MV-4-11 (cell line): ENCODE data around the gene OLFM1.
"Not testable (repeated sequence)": the region's sequence is repeated elsewhere in the genome, so short reads cannot be mapped to it uniquely, and the experiment has no call there.

ENCODE experiments used
- DNase-seq: peaks from one replicate; lab custom pipeline; 2025; lab: John Stamatoyannopoulos, UW

OLFM1 gene

DNA sequence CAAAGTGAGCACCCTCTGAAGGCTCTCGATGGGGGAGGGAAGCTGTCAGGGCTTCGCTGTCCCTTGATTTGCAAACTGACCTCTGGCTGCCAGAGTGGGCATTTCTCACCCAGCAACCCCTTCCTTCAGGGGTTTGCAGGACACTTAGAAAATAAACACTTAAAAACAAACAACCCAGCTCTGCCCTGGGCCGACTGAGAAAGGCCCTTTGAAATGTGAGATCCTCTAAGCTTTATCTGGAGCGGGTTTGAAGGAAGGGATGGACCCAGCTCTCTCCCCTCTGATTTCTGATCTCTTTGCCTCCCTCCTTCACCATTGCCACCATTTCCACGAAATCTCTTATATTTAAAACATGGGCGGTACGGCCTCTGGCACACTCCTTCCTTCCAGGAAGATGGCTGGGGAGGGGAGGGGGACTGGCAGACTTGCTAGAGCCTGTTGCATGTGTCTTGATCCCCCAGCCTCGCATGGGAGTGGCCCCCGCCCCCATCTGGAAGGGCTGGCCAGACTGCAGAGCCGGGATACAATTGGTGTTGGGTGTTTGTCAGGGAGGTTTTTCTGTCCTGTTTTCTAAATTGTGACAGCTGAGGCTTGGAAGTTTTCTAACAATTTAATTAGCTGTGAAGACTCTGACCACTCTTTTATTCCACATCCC lies 20.2 kb downstream of the OLFM1 start:
- DNase-seq: no peak

DNA sequence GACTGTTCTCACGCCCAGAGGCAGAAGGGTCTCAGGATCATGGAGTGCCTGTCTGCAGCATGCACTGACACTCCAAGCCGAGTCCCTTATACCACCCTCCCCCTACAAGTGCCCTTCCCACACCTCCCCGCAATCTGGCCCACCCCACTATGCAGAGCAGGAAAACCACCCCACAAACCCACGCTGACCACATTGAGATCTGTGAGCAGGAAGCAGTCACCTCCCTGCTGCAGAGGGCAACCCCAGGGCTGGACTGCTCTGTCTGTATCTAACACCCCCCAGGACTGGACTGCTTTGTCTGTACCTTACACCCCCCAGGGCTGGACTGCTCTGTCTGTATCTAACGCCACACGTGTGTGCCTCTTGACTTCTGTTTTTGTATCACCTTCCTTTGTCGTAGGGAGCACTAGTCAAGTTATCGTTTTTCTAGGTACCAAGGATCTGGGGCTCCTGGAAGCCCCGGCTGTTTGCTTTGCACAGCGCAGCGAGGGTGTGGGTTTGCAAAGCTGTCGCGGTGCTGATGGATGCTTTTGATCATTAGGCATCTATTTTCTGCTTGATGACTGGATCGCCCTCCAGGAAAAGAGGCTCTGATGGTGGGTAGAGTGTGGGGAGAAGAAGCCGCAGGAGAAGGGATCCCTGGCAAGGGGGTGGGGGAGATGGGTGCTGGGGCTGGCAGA lies 21.5 kb downstream of the OLFM1 start:
- no peak for DNase-seq

DNA sequence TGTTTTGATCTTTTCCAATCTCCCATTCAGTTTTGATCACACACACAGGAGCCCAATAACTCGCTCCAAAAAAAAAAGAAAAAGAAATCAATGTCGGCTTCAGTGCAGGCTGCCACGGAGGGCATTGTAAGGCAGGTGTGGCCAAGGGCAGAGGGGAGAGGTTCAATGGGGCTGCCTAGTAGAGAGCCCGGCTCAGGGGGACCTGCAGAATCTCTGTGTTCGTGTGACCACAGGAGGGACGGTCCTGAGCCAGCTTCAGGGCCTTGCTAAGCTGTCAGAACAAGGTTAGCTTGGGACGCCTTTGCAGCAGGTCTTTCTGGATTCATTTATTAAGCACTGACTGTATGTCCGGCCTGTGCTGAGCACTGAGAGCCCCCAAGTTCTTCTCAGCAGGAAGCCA lies 22.2 kb downstream of the OLFM1 start:
- DNase-seq: no peak

DNA sequence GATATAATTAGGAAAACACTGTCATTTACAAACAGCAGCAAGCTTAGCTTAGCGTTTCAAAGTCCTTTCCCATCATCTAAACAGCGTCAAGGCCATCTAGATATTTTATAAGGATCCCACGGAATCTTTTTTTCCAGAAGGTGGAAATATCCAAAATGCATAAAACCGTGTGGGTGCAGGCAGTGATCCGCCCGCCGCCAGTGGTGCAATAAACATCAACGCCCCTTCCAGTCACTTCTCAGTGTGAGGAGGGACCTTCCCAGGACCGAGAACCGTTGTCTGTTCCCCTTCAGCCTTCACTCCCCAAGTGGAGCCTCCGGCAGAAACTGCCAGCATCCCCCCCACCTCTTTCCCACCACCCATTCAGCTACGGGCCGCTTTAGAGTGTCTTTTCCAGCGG lies 22.9 kb downstream of the OLFM1 start:
- DNase-seq: no peak

DNA sequence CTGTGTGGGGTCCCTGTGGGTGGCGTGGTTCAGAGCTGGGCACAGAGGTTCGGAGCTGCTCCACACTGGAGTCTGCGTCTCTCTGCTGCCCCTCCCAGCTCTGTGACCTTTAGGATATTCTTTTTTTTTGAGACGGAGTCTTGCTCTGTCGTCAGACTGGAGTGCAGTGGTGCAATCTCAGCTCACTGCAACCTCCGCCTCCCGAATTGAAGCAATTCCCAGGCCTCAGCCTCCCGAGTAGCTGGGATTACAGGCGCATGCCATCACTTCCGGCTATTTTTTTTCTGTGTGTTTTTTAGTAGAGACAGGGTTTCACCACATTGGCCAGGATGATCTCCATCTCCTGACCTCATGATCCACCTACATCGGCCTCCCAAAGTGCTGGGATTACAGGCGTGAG lies 24.1 kb downstream of the OLFM1 start:
- not testable (repeated sequence) for DNase-seq

DNA sequence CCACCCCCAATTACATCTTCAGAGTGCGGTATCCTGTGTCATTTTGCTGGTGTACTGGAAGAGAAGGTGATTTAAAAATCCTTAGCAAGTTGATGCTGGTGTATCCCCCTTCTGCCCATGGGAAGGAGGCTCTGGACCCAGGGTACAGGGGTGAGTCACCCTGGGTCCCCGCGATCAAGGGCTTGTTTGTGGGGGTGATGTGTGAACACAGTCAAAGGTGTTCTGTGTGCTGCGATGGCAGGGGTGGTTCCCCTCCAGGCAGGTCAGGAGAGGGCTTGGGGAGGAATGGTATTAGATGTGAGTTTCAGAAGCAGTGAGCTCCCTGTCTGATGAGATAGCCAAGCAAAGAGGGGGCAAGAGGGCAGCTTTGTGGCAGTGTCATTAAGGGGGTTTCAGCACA lies 28.9 kb downstream of the OLFM1 start:
- no peak for DNase-seq

DNA sequence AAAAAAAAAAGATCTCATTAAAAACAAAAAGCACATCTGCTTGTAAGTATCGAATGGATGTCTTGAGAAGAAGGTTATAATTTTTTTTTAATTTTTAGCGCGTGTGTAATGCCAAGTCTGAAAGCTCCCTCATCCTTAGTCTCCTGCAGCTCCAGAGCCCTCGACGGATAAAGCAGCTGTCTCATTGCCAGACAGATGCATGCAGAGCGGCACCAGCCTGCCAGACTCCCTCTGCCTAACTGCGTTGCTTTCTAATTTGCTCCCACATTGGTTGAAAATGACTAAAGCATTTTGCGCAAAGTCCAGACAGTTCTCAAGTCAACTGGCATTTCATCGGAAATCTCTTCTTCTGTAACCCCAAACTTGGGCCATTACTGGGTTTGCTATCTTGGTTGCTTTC lies 29.4 kb downstream of the OLFM1 start:
- DNase-seq: no peak

DNA sequence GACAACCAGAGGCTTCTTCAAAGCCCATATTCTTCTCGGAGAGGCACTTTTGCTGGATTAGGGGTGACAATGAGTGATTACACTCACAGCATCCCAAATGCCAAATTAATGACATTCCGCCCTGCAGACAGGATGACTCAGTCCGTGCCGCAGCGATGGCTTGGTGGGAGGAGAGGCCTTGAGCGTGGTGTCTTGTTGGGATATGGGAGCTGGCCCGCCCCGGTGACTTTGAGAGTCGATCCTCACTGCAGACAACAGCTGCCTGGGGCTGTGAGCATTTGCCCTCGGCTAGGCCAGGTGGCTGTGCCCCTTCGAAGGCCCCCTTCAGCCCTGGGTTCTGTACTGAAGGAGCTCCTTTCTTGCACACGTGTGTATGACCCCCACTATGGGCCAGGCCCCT lies 29.8 kb downstream of the OLFM1 start:
- no peak for DNase-seq

DNA sequence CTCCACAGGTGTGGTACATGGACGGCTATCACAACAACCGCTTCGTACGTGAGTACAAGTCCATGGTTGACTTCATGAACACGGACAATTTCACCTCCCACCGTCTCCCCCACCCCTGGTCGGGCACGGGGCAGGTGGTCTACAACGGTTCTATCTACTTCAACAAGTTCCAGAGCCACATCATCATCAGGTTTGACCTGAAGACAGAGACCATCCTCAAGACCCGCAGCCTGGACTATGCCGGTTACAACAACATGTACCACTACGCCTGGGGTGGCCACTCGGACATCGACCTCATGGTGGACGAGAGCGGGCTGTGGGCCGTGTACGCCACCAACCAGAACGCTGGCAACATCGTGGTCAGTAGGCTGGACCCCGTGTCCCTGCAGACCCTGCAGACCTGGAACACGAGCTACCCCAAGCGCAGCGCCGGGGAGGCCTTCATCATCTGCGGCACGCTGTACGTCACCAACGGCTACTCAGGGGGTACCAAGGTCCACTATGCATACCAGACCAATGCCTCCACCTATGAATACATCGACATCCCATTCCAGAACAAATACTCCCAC lies 32.1 kb downstream of the OLFM1 start:
- no peak for DNase-seq

DNA sequence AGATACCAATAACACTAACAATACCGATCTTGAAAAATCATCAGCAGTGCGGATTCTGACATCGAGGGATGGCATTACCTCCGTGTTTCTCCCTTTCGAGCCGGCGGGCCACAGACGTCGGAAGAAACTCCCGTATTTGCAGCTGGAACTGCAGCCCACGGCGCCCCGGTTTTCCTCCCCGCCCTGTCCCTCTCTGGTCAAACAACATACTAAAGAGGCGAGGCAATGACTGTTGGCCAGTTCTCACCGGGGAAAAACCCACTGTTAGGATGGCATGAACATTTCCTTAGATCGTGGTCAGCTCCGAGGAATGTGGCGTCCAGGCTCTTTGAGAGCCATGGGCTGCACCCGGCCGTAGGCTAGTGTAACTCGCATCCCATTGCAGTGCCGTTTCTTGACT lies 32.8 kb downstream of the OLFM1 start:
- DNase-seq: no peak

DNA sequence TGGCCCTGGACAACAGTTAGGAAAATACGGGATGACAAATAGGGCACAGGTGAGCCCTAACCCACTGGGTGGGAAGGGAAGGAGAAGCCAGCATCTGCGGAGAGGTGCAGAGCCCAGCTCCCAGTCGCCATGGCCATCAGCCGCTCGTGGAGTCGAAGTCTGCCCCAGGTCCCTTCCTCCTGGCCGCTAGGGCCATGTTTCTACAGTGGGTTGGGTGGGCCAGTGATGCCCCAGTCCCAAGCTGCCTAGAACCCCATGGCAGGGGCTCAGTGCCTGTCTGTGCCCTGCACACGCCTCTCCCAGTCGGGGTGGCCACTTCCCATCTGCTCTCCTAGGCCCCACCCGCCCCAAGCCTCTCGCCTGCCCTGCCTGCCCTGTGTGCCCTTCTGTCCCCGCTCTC lies 34.8 kb downstream of the OLFM1 start:
- DNase-seq: no peak

DNA sequence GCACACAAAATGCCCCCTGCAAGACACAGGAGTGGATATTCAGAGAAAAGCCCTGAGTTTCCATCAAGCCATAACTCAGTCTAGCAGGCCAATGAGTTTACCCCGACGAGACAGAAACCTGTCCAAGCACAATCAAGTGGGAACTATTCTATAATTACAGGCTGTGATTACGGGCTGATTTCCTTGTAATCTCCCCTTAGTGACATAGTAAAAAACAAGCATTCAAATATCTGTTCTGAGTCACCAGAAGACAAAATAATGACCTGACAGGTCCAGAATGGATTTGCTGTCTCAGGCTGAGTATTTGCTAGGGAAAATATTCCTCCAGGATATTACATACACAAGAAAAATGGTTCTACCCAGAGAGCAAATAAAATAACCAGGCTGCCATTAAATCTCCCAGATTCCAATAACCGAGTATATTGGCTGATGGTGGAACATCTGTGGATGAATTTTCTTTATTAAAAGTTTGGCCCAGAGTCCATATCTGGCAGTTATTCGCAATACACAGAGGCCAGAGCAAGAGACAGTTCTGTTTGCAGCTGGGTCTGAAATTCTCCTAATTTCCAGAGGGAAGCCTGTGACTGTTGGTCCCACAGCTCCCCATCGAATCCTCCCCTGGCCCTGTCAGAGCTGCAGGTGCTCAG lies 35.8 kb downstream of the OLFM1 start:
- DNase-seq: no peak

DNA sequence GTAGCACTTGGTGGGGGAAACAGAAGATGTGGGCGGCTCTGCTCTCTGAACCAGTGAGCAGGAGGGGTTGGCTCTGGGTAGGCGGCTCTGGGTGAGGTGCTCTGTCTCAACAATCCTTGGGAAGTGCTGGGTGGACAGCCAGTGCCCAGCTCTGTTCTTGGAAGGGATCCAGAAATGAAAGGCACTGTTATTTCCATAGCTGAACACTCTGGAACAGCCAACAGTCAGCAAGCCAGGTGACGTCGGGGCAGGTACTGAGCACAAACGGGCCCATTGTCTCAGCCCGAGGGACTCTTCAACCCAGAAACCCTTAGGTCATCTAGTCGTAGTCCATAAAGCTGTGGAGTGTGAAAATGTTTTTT lies 36.3 kb downstream of the OLFM1 start:
- DNase-seq: no peak

DNA sequence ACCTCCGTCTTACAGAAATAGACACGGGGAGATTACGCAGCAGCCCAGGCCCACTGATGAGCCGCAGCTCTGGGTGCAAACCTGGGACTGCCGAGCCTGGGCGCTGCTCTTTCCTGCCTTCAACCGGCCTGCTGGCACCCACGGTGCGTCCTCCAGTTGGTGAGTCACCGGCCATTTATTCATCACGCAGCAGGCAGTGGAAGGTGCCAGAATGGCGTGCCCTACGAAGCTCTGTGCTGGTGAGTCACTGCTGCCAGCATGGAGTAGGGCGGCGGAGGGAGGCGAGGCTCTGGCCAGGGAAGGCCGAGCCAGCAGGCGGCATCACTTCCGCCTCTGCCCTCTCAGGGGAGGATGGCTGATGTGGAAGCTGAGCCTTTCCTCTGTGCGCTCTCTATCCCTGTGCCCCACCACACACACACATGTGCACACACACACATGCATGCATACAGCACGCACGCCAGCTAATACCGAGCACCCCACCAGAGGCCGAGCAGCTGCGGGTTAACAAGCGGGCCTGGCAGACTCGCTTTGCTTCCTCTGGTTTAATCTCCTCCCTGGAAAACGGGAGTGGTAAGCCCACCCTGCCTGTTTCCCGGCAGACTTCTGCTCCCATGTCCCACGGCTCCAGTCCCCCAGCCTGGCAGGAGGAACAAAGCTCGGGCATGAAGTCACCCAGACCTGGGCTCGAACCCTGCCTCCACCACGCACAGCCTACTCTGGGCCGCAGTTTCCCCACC lies 39.2 kb downstream of the OLFM1 start:
- DNase-seq: no peak

DNA sequence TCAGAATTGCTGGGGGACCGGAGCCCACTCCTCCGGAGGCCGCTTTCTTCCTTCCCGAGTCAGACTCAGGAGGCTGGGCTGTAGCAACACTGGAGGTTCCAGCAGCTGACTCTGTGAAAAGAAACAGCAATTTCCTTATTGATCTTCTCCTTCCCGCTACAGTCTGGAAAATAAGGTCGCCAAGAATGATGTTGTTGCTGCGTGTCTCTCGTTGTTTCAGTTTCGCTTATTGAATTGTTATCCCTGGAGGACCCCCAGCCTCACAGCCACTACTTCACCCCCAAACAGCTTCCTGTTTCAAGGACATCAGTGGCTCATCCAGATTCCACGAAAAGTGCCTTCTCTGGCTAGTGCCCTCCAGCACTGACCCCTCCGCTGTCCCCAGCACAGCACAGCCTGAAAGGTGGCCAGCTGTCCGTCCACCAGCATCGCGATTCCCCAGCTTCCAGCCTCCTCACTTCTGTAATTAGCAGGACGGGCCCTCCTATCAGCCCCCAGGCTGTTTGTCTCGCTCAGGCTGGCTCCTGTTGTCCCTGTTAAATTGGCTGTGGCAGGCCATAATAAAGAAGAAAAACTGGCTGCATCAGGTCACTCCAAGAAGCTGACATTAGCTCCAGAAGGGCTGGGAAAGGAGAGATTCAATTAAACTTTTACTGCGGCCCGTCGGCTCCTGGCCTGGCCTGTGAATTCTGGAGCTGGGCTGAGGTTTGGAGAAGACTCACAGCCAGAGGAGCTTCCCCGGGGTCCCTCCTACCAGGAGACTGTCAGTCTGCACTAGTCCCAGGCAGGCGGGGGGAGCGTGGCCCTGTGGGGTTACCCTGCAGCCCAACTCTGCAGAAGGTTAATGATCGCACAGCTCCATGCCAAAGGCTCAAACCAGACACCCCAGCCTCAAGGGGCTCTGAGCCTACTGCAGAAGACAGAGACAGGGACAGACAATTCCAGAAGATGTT lies 40.5 kb downstream of the OLFM1 start:
- no peak for DNase-seq

DNA sequence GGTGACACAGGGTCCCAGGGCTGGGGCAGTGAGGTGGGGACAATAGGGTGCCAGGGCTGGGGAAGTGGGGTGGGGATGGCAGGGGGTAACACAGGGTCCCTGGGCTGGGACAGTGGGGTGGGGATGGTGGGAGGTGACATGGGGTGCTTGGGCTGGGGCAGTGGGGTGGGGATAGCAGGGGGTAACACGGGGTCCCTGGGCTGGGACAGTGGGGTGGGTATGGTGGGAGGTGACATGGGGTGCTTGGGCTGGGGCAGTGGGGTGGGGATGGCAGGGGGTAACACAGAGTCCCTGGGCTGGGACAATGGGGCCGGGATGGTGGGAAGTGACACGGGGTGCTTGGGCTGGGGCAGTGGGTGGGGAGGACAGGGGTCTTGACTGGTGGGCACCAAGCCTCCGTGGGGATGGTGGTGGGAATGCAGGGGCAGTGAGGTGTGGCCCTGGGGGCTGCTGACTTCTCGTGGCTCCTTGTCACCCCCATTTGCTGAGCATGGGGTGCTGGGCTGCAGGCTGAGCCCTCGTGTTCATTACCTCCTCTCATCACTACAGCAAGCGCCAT lies 41.7 kb downstream of the OLFM1 start:
- no peak for DNase-seq

DNA sequence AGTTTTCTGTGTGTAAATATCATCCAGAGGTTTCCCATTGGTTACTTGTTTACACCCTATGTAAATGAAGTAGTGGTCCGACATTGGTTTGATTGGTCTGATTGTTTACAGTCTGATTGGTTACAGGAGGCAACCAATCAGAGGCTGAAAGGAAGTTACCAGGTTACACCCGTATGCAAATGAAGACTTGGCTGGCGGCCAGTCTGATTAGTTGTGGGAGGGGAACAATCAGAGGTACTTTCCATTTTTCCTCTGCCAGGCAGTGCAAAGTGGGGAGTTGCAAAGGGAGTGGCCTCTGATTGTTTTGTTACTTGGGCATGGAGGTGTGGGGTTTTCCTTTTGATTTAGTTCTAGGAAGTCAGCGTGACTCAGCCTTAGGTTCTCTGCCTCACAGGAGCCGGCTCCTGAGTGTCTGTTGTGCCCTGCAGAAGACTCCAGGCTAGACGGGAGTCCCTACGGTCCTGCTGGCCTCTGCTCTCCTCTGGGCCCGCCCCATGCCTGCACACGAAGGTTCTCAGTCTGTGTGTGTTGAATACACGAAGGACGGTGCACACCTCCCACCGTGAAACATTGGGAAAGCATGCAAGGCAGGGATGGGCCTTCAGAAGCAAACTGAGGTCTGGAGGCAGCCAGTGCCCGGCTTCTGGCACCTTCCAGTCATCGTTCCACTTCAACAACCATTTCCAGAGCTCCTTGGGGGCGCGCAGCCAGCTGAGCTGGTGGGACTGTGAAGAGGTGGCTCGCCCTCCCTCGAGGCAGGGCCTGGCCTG lies 42.9 kb downstream of the OLFM1 start:
- no peak for DNase-seq

DNA sequence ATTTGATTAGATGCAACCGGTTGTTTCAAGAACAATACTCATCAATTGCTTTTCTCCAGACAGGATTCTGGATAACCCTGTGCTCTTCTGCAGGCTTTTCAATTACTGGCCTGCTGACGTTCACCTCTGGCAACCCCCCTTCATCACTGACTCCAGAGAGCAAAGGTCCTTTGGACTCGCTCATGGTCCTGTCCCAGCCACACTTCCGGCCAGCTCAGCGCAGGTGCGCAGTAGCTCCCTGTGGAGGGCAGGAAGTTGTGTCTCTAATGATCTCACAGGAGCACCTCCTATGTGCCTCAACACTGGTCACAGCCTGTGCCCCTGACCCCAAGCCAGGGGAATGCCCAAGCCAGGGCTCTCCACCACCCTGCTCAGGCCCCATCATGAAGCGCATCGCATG lies 44.0 kb downstream of the OLFM1 start:
- DNase-seq: no peak

DNA sequence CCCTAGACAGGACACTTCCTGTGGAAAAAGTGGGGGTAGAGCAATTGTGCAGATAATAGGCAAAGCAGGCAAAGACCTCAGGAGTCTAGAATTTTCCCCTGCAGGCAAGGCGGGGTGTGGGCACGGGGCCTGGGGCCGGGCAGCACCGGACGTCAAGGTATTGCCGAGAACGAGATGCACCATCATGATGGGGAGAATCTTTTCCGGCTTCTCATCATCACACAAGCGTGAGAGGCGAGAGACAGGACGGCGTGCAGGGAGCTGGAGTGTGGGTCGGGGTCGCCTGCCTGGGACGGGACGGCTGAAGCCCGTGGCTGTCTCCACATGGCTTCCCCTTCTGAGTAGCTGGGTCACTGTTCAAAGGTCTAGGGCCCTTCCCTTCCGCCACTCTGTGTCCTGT lies 44.5 kb downstream of the OLFM1 start:
- DNase-seq: no peak

DNA sequence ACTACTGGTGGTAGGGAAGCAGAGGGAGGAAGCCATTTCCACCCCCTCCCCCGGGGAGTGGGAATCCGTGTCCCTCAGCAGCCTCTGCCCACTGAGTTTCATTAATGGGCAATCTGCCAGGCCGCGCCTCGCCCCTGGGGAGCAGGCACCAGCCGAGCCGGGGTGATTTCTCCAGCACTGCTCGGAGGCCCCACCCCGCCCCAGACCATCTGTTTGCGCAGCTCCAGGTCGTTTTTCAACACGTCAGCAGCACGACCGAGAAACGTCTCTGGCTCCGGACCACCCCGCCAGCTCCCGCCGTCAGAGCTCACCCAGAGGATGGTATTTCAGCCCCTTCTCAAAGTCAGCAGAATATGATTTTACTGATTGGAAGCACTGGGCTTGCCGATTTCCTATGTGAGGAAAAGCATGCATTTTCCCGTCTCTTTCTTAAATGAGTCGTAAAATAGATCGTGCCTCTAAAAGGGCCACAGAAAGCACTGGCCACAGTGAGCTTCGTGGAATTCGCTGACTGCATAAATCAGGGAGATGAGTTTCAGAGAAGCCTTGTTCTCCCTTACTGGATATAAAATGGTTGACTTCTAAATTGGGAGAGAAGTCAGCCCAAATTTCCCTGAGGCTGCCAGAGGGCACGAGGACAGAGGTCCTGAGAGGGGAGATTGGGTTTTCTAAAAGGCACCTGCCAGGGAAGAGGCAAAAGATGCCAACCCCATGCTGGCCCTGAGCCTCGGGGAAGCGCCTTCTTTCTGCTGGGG lies 47.0 kb downstream of the OLFM1 start:
- no peak for DNase-seq
